ENCODE measurements around the gene MS4A10. TPM values are rescaled to one million over a fixed set of nuclear protein-coding genes. Genes with fewer than 3 reads are reported as not detected.
A peak's percentile ranks its signal among the peaks of the same experiment; 100 is the strongest.

The MS4A10 gene
- total and polyA plus RNA-seq, 10 of the 15 experiments (the other 5 are each of a cell fraction or from before 2014, with no cell fraction given): not detected

DNA sequence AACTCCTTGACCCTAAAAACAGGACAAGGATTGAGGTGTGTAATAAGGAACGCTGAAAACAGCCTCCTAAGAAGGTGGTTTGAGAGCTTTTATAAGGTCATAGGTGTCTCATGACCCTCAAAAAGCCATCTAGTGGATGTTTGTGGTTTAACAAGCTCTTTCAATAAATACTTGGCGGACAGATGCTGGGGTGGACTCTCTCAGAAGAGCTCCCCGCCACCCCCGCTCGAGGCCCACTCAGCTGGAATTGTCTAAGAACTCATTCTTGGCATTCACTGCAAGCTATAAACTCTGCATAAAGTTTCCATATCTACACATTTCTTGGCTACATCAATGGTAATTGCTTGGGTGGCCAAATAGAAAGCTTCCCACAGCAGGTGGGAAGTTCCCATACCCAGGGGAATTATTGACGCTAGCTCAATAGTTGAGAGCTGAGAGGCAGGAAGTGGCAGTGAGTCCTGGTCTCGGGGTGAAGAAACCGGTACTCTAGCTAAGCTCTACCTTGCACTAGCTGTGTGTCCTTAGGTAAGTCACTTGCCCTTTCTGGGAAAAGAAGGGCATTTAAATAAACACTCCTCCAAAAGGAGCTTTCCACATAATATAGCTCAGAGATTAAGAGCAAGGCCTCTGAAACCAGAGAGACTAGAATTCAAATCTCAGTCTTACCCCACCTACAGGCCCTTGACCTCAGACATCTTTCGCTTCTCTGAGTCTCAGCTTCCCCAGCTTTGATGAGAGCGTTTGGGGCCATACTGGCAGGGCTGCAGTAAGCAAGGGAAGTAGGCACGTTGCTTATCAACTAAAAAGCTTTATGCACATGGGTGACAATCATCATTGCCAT, 22.1 kb upstream of the MS4A10 start (continued):
- TF ChIP-seq, protein P1, sequence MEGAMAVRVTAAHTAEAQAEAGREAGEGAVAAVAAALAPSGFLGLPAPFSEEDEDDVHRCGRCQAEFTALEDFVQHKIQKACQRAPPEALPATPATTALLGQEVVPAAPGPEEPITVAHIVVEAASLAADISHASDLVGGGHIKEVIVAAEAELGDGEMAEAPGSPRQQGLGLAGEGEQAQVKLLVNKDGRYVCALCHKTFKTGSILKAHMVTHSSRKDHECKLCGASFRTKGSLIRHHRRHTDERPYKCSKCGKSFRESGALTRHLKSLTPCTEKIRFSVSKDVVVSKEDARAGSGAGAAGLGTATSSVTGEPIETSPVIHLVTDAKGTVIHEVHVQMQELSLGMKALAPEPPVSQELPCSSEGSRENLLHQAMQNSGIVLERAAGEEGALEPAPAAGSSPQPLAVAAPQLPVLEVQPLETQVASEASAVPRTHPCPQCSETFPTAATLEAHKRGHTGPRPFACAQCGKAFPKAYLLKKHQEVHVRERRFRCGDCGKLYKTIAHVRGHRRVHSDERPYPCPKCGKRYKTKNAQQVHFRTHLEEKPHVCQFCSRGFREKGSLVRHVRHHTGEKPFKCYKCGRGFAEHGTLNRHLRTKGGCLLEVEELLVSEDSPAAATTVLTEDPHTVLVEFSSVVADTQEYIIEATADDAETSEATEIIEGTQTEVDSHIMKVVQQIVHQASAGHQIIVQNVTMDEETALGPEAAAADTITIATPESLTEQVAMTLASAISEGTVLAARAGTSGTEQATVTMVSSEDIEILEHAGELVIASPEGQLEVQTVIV (IDR thresholded peaks at IDR 0.05; ENCODE audit: borderline replicate concordance, partially characterized antibody): no peak
- TF ChIP-seq RFX5 (IDR thresholded peaks at IDR 0.05; ENCODE audit: low read depth, low read length): no peak
- 0 out of 2 replicates have a peak, but pooled peaks have one; percentile 55 for TF ChIP-seq STAT1 (conservative IDR thresholded peaks at IDR 0.05)
- no peak for TF ChIP-seq KAT2A (conservative IDR thresholded peaks at IDR 0.05; ENCODE audit: control insufficient read depth, low read depth, low read length)
- TF ChIP-seq NR2F1 (conservative IDR thresholded peaks at IDR 0.05): peak; percentile 99
- no peak; the same call in 1 of the 2 replicates for TF ChIP-seq ZNF207 (IDR thresholded peaks at IDR 0.05; ENCODE audit: borderline replicate concordance)
- no peak for TF ChIP-seq MYB (IDR thresholded peaks at IDR 0.05; ENCODE audit: borderline replicate concordance, low read depth, low read length)
- TF ChIP-seq, protein P2, sequence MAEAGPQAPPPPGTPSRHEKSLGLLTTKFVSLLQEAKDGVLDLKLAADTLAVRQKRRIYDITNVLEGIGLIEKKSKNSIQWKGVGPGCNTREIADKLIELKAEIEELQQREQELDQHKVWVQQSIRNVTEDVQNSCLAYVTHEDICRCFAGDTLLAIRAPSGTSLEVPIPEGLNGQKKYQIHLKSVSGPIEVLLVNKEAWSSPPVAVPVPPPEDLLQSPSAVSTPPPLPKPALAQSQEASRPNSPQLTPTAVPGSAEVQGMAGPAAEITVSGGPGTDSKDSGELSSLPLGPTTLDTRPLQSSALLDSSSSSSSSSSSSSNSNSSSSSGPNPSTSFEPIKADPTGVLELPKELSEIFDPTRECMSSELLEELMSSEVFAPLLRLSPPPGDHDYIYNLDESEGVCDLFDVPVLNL (IDR thresholded peaks at IDR 0.05; ENCODE audit: low read depth, low read length): no peak
- TF ChIP-seq, protein P3, sequence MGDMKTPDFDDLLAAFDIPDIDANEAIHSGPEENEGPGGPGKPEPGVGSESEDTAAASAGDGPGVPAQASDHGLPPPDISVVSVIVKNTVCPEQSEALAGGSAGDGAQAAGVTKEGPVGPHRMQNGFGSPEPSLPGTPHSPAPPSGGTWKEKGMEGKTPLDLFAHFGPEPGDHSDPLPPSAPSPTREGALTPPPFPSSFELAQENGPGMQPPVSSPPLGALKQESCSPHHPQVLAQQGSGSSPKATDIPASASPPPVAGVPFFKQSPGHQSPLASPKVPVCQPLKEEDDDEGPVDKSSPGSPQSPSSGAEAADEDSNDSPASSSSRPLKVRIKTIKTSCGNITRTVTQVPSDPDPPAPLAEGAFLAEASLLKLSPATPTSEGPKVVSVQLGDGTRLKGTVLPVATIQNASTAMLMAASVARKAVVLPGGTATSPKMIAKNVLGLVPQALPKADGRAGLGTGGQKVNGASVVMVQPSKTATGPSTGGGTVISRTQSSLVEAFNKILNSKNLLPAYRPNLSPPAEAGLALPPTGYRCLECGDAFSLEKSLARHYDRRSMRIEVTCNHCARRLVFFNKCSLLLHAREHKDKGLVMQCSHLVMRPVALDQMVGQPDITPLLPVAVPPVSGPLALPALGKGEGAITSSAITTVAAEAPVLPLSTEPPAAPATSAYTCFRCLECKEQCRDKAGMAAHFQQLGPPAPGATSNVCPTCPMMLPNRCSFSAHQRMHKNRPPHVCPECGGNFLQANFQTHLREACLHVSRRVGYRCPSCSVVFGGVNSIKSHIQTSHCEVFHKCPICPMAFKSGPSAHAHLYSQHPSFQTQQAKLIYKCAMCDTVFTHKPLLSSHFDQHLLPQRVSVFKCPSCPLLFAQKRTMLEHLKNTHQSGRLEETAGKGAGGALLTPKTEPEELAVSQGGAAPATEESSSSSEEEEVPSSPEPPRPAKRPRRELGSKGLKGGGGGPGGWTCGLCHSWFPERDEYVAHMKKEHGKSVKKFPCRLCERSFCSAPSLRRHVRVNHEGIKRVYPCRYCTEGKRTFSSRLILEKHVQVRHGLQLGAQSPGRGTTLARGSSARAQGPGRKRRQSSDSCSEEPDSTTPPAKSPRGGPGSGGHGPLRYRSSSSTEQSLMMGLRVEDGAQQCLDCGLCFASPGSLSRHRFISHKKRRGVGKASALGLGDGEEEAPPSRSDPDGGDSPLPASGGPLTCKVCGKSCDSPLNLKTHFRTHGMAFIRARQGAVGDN (IDR thresholded peaks at IDR 0.05): peak; percentile 39
- no peak for TF ChIP-seq MEF2A (IDR thresholded peaks at IDR 0.05; ENCODE audit: insufficient read depth, low read depth, low read length)
- no peak; a peak in 1 of 4 replicates for TF ChIP-seq BHLHE40 (IDR thresholded peaks at IDR 0.05; ENCODE audit: borderline replicate concordance in 1 of 2, low read depth in 2 of 2, low read length in 1 of 2)
- TF ChIP-seq ZSCAN29 (IDR thresholded peaks at IDR 0.05): peak; percentile 79
- TF ChIP-seq, protein P4, sequence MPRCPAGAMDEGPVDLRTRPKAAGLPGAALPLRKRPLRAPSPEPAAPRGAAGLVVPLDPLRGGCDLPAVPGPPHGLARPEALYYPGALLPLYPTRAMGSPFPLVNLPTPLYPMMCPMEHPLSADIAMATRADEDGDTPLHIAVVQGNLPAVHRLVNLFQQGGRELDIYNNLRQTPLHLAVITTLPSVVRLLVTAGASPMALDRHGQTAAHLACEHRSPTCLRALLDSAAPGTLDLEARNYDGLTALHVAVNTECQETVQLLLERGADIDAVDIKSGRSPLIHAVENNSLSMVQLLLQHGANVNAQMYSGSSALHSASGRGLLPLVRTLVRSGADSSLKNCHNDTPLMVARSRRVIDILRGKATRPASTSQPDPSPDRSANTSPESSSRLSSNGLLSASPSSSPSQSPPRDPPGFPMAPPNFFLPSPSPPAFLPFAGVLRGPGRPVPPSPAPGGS (IDR thresholded peaks at IDR 0.05; ENCODE audit: borderline replicate concordance, insufficient read depth, low read depth, low read length, poor library complexity, severe bottlenecking): peak; percentile 92
- TF ChIP-seq, protein P5, sequence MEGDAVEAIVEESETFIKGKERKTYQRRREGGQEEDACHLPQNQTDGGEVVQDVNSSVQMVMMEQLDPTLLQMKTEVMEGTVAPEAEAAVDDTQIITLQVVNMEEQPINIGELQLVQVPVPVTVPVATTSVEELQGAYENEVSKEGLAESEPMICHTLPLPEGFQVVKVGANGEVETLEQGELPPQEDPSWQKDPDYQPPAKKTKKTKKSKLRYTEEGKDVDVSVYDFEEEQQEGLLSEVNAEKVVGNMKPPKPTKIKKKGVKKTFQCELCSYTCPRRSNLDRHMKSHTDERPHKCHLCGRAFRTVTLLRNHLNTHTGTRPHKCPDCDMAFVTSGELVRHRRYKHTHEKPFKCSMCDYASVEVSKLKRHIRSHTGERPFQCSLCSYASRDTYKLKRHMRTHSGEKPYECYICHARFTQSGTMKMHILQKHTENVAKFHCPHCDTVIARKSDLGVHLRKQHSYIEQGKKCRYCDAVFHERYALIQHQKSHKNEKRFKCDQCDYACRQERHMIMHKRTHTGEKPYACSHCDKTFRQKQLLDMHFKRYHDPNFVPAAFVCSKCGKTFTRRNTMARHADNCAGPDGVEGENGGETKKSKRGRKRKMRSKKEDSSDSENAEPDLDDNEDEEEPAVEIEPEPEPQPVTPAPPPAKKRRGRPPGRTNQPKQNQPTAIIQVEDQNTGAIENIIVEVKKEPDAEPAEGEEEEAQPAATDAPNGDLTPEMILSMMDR (IDR thresholded peaks at IDR 0.05 in 2 of 3, conservative IDR thresholded peaks at IDR 0.05 in 1 of 3; ENCODE audit: control insufficient read depth in 2 of 3, extremely low read depth in 1 of 3, insufficient read depth in 1 of 3, low read depth in 3 of 3, low read length in 3 of 3): peak; percentile 35 to 64 (median 54); a peak in 5 of 6 replicates
